Hepatic stellate cell (primary cell): Measurements from ENCODE around the gene LGALS3BP.
A peak's percentile ranks its signal among the peaks of the same experiment; 100 is the strongest.

ENCODE experiments used
- DNase-seq: peaks from one replicate; pipeline ENCODE4 v3.0.0; 2011; ENCODE audit warnings: low spot score

The LGALS3BP gene

GRCh38 chr17:78998311-78999055, 18.8 kb upstream of the LGALS3BP start:
- DNase-seq: no peak

- no peak for DNase-seq
These were observed 18.2 kb upstream of the LGALS3BP start for GRCh38 chr17:78997881-78998280.

GRCh38 chr17:78997231-78997741, 17.6 kb upstream of the LGALS3BP start:
- DNase-seq: no peak

- no peak for DNase-seq
These were observed 17.1 kb upstream of the LGALS3BP start for GRCh38 chr17:78996781-78997201.

- no peak for DNase-seq
These were observed 16.2 kb upstream of the LGALS3BP start for GRCh38 chr17:78995761-78996451.

- DNase-seq: no peak
These were observed 15.5 kb upstream of the LGALS3BP start for GRCh38 chr17:78995022-78995760.

- DNase-seq: no peak
These were observed 14.4 kb upstream of the LGALS3BP start for GRCh38 chr17:78993981-78994671.

DNA sequence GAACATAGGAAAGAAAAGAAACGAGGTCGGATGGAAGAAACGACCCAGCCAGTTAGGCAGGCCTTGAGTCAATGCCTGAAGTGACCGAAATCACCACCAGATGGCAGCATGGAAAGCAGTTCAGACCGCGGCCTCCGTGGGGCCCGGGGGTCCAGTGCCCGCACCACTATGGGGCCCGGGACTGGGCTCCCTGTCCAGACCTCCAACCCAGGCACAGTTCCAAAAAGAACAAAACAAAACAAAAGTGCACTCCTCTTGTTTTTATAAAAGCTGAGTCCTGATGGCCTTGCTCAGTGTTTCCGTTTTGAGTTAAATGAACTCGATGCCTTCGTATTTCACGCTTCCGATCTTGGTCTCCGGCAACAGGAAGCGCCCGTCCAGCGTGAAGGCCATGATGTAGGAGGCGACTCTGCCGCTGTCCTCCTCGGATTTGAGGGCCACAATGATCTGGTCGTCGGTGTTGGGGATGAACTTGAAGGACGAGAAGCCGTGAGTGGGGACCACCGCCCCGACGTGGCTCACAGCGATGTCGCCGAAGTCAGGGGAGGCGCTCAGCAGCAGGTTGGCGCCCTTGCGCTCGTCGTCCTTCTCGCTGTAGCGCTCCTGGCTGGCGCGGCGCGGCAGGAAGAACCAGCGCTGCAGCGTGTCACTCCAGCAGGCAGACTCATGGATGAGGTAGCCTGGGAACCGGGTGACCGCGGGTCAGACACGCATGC, 13.7 kb upstream of the LGALS3BP start:
- DNase-seq: peak; percentile 69

DNA sequence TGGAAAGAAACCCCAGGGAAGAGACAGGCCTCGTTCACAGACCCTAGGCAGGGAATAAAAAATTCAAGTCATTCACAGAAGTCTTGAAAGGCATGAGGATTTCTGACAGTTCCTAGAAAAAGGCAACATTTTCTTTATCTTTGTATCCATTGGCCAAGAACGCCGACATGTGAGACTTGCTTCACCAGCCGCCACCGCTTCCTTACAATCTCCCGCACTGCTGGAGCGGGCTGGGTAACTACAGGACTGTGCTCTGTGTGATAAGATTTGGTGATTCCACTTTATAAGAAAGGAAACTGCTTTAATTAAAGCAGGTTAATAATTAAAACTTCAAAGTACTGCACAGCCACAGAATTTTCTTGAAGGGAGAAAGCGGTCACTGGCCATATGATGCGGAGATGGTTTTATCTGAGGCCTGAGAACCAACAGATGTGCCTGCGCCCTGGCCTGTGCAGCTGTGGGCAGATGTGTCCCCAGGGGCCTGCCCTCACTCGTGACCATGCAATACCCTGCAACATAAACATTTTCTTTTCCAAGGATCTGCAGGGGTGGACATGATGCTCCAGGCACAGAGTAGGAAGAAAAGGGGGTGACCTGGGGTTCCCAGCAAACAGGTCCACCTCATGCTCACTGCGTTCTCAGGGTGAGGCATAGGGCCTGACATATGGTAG, 13.0 kb upstream of the LGALS3BP start:
- DNase-seq: no peak

DNA sequence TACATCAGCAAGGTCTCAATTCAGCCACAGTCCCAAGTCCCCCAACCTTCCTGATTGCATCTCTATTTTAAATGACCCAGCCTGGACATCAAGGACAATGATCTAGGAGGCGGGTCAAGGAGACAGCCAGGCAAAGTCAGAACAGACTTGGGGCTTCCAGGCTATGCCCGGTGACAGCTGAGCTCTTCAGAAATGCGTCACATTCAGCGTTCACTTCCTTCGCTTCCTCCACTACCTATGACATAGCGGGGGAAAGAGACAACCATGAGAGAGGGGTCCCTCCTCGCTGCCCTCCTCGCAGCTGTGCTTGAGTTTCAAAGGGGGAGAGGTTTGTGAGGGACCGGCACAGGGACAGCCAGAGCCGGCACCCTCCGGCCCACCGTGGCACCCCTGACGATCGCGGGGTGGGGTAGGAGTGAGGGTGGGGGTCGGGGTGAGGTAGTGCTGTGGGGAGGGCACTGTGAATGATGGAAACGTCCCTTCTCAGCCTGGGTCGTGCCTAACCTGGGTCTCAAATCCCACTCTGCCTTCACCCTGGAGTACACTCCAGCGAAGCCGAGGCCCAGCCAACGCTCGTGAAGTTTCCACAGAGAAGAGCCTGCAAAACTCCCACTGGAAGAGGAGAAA, 12.3 kb upstream of the LGALS3BP start:
- DNase-seq: no peak

GRCh38 chr17:78991017-78991738, 11.5 kb upstream of the LGALS3BP start:
- DNase-seq: no peak

- DNase-seq: no peak
These were observed 10.8 kb upstream of the LGALS3BP start for GRCh38 chr17:78990349-78991016.

- DNase-seq: no peak
These were observed 8.4 kb upstream of the LGALS3BP start for GRCh38 chr17:78988152-78988551.

- peak; percentile 50 for DNase-seq
These were observed 7.1 kb upstream of the LGALS3BP start for GRCh38 chr17:78986649-78987328.

- no peak for DNase-seq
These were observed 6.4 kb upstream of the LGALS3BP start for GRCh38 chr17:78986048-78986648.

DNA sequence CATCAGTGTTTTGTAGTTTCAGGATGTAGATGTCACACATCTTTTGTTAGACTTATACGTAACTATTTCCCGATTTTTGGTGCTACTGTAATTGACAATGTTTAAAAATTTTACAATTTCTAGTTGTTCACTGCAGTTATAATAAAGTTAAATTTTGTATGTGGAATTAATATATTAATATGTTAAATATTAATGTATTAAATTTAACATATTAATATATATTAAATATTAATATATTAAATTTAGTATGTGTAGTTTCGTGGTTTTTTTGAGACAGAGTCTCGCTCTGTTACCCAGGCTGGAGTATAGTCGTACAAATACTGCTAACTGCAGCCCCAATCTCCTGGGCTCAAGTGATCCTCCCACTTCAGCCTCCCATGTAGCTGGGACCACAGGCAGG, 5.7 kb upstream of the LGALS3BP start:
- DNase-seq: no peak

DNA sequence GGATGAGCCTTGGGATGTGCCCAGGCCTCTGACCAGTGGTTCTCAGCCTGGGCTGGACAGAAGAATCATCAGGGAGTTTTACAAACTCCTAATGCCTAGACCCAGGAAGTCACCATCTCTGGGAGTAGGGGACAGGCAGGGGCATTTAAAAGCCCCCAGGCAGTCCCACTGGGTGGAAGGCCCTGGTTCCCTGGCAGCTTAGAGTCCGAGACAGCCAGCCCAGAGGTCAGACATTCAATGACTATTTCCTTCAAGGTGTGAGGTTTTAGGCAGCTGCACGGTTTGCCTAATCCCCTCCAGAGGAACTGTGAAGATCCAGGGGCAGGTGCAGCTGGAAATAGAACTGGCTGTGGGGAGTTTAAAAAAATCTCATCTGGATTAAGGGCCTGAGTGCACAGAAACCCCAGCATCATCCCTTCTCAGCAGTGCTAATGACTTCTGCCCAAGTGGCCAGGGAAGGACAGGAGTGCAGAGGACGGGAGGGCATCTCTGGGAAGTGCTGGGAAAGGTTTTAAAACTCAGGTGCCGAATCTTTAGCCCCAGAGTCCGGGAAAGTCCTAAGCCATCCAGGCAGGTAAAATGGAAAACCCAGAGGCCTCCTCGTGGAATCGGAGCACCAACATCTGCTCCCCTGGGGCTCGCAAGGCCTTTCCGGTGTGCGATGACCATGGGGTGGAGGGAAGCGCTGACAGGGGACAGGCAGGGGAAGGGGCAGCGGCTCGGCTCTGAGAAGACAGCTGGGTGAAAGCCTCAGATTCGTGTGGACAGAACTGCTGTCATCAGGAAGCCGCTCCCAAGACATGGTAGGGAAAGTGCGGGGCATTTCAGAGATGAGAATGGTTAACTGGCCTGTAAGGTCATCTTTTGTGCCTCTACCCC, 1.5 kb upstream of the LGALS3BP start:
- DNase-seq: no peak
